PFSK-1 (cell line): Measurements from ENCODE around the gene NAV2.

Source experiments
- FOXP2 ChIP-seq: optimal IDR thresholded peaks from 2 replicates; pipeline ENCODE3; 2011; ENCODE audit warnings: borderline replicate concordance, control low read depth, inconsistent platforms; ENCODE audit not compliant: insufficient read depth; ENCODE audit errors: extremely low read length, extremely low read depth
- POLR2AphosphoS5 ChIP-seq: IDR thresholded peaks from 2 replicates; pipeline ENCODE4 v1.6.1; 2012; ENCODE audit warnings: low read depth, mild to moderate bottlenecking, control low read depth, low read length, moderate library complexity
- SIN3A ChIP-seq: IDR thresholded peaks from 2 replicates; pipeline ENCODE4 v1.6.1; 2012; ENCODE audit warnings: mild to moderate bottlenecking, low read length, moderate library complexity, borderline replicate concordance; ENCODE audit not compliant: insufficient read depth
- TAF1 ChIP-seq: IDR thresholded peaks from 2 replicates; pipeline ENCODE4 v1.6.1; 2012; ENCODE audit warnings: low read length, control low read depth, borderline replicate concordance; ENCODE audit not compliant: insufficient read depth
- TF ChIP-seq, protein P1 (sequence below), 2 experiments: IDR thresholded peaks; 2 replicates each; pipeline versions ENCODE4 v1.6.1 to v1.8.0; 2011 to 2012; ENCODE audit warnings: low read depth in 2 of 2, low read length in 2 of 2, control low read depth in 1 of 2, inconsistent platforms in 1 of 2, mild to moderate bottlenecking in 1 of 2, moderate library complexity in 1 of 2; ENCODE audit not compliant: insufficient read depth in 1 of 2

The NAV2 gene

DNA sequence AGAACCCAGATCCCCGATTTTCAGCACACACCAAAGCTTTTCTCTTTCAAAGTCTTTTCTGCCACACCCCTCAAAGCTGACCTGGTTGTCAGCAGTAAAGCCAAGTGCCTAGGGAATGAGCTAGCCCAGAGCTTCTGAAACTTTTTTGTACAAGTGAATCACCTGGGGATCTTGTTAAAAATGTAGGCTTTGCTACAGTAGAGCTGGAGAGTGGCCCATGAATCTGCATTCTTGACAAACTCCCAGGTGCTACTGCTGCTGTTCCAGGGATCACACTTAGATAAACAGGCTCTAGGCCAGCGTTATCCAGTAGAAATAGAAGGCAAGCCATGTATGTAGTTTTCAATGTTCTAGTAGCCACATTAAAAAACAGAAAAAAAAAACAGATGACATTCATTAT, 21.8 kb upstream of the NAV2 start:
- TF ChIP-seq, protein P1, sequence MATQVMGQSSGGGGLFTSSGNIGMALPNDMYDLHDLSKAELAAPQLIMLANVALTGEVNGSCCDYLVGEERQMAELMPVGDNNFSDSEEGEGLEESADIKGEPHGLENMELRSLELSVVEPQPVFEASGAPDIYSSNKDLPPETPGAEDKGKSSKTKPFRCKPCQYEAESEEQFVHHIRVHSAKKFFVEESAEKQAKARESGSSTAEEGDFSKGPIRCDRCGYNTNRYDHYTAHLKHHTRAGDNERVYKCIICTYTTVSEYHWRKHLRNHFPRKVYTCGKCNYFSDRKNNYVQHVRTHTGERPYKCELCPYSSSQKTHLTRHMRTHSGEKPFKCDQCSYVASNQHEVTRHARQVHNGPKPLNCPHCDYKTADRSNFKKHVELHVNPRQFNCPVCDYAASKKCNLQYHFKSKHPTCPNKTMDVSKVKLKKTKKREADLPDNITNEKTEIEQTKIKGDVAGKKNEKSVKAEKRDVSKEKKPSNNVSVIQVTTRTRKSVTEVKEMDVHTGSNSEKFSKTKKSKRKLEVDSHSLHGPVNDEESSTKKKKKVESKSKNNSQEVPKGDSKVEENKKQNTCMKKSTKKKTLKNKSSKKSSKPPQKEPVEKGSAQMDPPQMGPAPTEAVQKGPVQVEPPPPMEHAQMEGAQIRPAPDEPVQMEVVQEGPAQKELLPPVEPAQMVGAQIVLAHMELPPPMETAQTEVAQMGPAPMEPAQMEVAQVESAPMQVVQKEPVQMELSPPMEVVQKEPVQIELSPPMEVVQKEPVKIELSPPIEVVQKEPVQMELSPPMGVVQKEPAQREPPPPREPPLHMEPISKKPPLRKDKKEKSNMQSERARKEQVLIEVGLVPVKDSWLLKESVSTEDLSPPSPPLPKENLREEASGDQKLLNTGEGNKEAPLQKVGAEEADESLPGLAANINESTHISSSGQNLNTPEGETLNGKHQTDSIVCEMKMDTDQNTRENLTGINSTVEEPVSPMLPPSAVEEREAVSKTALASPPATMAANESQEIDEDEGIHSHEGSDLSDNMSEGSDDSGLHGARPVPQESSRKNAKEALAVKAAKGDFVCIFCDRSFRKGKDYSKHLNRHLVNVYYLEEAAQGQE (IDR thresholded peaks at IDR 0.05; ENCODE audit: insufficient read depth in 1 of 2, low read depth in 2 of 2, low read length in 2 of 2): no peak
- TF ChIP-seq TAF1 (no peak), FOXP2 (no peak), POLR2AphosphoS5 (no peak), SIN3A (no peak)

DNA sequence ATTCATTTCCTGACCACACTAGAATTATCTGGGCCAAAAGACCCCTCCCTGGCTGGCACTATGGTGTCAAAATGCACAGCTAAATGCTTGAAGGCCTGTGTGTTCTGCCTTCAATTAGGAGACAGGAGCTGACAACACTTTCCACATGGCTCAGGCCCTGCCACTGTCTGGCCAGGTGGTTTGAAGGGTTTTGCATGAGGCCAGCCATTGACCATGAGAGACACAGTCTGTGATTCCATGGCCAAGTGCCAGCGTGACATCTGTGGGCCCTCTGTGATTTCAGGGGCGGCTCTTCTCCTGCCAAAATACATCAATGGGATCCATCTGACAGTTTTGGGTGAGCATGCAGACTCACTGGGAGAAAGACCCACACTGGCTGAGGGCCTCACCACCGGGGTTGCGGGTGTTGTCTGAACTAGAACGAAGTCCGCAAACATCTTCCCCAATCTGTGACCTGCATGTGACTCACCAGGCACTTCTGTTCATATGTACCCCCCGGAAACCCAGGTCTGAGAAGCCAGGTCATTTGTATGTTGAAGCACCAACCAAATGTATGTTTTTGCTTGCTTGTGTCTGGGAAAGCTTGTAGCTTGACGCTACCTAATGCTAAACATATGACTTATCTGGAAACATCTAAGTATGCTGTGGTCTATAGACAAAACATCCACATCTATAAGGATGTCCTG, 20.7 kb upstream of the NAV2 start:
- TF ChIP-seq POLR2AphosphoS5 (no peak), FOXP2 (no peak), SIN3A (no peak), TAF1 (no peak)
- TF ChIP-seq, protein P1 (IDR thresholded peaks at IDR 0.05; ENCODE audit: insufficient read depth in 1 of 2, low read depth in 2 of 2, low read length in 2 of 2): no peak

DNA sequence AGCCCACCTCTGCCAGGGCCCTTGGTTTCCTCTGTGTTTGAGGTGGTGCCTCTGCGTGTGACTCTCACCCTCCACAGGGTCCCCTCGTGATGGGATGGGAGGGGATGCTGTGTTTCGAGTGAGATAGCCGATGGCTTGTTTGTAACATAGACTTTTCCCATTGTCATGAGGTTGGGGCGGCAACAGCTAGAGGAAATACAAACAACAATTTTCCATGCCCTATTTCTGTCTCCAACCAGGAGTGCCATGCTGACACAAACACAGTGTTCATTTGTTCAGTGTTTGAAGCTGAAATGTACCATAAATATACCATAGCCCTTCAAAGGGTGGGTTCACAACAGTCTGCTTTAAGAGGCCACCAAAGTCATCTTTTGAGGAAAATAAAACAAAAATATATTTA, 19.5 kb upstream of the NAV2 start:
- TF ChIP-seq TAF1 (no peak), FOXP2 (no peak), POLR2AphosphoS5 (no peak)
- TF ChIP-seq, protein P1 (IDR thresholded peaks at IDR 0.05; ENCODE audit: insufficient read depth in 1 of 2, low read depth in 2 of 2, low read length in 2 of 2): no peak

DNA sequence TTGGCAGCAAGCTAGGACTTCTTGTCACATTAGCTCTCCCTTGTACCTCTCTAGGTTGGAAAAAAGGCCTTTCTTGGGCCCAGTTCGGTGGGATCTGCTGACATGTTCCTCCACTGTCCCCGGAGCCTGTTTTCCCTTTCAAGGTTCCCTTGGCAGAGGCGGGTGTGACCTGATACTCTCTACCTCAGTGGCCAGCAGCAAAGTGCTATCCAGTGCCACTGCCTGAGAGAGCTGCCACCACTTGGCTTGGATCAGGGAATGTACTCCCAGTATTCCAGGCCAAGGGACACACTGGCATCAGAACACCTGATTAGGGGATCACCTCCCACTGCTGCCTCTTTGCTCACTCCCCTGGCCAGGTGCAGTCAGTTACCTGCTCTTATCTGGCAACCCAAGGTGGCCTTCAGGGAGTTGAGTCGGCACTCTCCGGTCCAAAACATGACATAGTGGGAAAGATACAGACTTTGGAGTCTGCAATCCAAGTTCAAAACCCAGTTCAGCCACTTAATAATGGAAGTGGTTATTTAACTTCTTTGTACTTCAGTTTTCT, 17.8 kb upstream of the NAV2 start:
- TF ChIP-seq TAF1: no peak
- no peak for TF ChIP-seq FOXP2
- no peak for TF ChIP-seq SIN3A
- no peak for TF ChIP-seq POLR2AphosphoS5

DNA sequence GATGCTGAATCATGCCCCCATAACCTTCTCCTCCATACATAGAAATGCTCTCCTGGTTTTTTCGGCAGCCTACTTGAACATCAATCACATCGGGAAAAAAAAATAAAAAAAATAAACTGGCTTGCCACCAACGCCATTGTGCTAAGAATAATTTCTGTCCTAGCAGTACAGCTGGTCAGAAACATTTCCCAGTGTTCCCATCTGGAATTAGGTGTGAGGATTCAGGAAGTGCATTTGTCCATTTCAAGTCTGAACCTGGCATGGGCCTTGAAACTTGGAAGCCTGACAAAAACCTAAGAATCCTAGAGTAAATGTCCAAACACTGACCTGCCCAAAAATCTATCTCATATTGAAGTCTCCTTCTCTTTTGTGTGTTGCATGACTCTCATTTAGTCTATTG, 16.6 kb upstream of the NAV2 start:
- TF ChIP-seq, protein P1 (IDR thresholded peaks at IDR 0.05; ENCODE audit: insufficient read depth in 1 of 2, low read depth in 2 of 2, low read length in 2 of 2): no peak
- TF ChIP-seq SIN3A: no peak
- TF ChIP-seq POLR2AphosphoS5: no peak
- no peak for TF ChIP-seq FOXP2
- TF ChIP-seq TAF1: no peak
